K562 (cell line): ENCODE measurements around the gene SLC49A4. TPM values are rescaled to one million over a fixed set of nuclear protein-coding genes. Genes with fewer than 3 reads are reported as not detected.

Experiments used
- ATAC-seq: fragments of 200-7000 bp; cut with Tn5 transposase; 3 replicates; pipeline ENCODE4 v1.9.1; 2020; ENCODE audit warnings: moderate library complexity
- BruUV-seq: library from RNA; stranded (reverse); fragments of 400-500 nt; replicated peaks from 2 replicates; lab custom pipeline; 2021; lab: Mats Ljungman, UMichigan
- CTCF ChIA-PET: fragments of 300-600 bp; formaldehyde crosslinking; extraction: SDS; loops from one replicate; lab custom pipeline; 2021; ENCODE audit warnings: low intra/inter-chr PET ratio; lab: Yijun Ruan, JAX
- POLR2A ChIA-PET: fragments of 300-600, 350-650 bp; sonication (Branson Sonifier 250); formaldehyde crosslinking; extraction: SDS; loops from one replicate; lab custom pipeline; 2021; ENCODE audit warnings: antibody characterized with exemption, inconsistent platforms; lab: Yijun Ruan, JAX
- DNase-seq, 4 experiments: peaks; one replicate each; pipeline versions ENCODE4 v3.0.0 to v3.0.0-alpha.2; 2011 to 2018; ENCODE audit warnings: low spot score in 3 of 4, mixed read lengths in 3 of 4; ENCODE audit errors: extremely low read depth in 1 of 4
- FAIRE-seq: peaks from 2 replicates; lab custom pipeline; 2011; peaks lifted over from hg19 to GRCh38; lab: Jason Lieb, UNC
- H2AFZ ChIP-seq: 2 replicates; pipeline ENCODE4 v1.6.0; 2011; ENCODE audit warnings: low read depth, low read length, control low read depth, inconsistent platforms
- H3K27ac ChIP-seq: fragments of 200-600 bp; 3 replicates; pipeline ENCODE4 v1.8.0; 2011; ENCODE audit warnings: low read depth, mild to moderate bottlenecking, control low read depth, inconsistent platforms, low read length, moderate library complexity, mixed read lengths; ENCODE audit errors: extremely low read depth
- H3K27me3 ChIP-seq, 2 experiments: fragments of 300-600 bp in 1 of 2; 2 replicates in 1 of 2; 3 replicates in 1 of 2; pipeline versions ENCODE4 v1.6.0 to v1.8.0; 2011; ENCODE audit warnings: inconsistent platforms in 2 of 2, low read length in 2 of 2, mild to moderate bottlenecking in 1 of 2, mixed read lengths in 1 of 2, moderate library complexity in 1 of 2; ENCODE audit not compliant: control insufficient read depth in 2 of 2, insufficient read depth in 2 of 2
- H3K36me3 ChIP-seq: fragments of 300-600 bp; 3 replicates; pipeline ENCODE4 v1.8.0; 2011; ENCODE audit warnings: mild to moderate bottlenecking, low read length, inconsistent platforms; ENCODE audit not compliant: control insufficient read depth, insufficient read depth
- H3K4me1 ChIP-seq, 2 experiments: fragments of 200-600 bp in 1 of 2; replicated peaks in 1 of 2; 2 replicates in 1 of 2; 3 replicates in 1 of 2; pipeline versions ENCODE4 v1.5.1 to v1.8.0; 2011; ENCODE audit warnings: inconsistent platforms in 2 of 2, low read length in 2 of 2, mild to moderate bottlenecking in 1 of 2, mixed read lengths in 1 of 2, moderate library complexity in 1 of 2; ENCODE audit not compliant: control insufficient read depth in 2 of 2, insufficient read depth in 2 of 2
- H3K4me2 ChIP-seq: 2 replicates; pipeline ENCODE4 v1.6.1; 2011; ENCODE audit warnings: low read length, control low read depth, inconsistent platforms, mixed read lengths; ENCODE audit not compliant: insufficient read depth
- H3K4me3 ChIP-seq: fragments of 200-600 bp; sonication (generic), shearing (Covaris generic); 2 replicates; pipeline ENCODE4 v1.5.1; 2016; ENCODE audit warnings: control low read depth, inconsistent platforms
- H3K79me2 ChIP-seq: fragments of 200-600 bp; 3 replicates; pipeline ENCODE4 v1.8.0; 2011; ENCODE audit warnings: low read length, inconsistent platforms; ENCODE audit not compliant: control insufficient read depth, insufficient read depth
- H3K9ac ChIP-seq, 2 experiments: 2 replicates each; pipeline versions ENCODE4 v1.6.0 to v1.6.1; 2011; ENCODE audit warnings: low read depth in 2 of 2, low read length in 2 of 2, control low read depth in 1 of 2, inconsistent platforms in 1 of 2, mild to moderate bottlenecking in 1 of 2, mixed read lengths in 1 of 2; ENCODE audit not compliant: insufficient read depth in 1 of 2
- H3K9me1 ChIP-seq: one replicate; pipeline ENCODE4 v1.6.0; 2011; ENCODE audit warnings: inconsistent platforms, mild to moderate bottlenecking, low read length, moderate library complexity; ENCODE audit not compliant: control insufficient read depth, insufficient read depth
- H3K9me3 ChIP-seq: replicated peaks from 2 replicates; pipeline ENCODE4 v1.5.1; 2011; ENCODE audit warnings: low read depth, low read length, inconsistent platforms; ENCODE audit not compliant: control insufficient read depth, insufficient read depth
- H4K20me1 ChIP-seq: replicated peaks from 2 replicates; pipeline ENCODE4 v1.6.1; 2011; ENCODE audit warnings: low read length, inconsistent platforms, mixed read lengths; ENCODE audit not compliant: control insufficient read depth, insufficient read depth
- CTBP1 ChIP-seq: fragments of 450-650 bp; IDR thresholded peaks from 2 replicates; pipeline ENCODE4 v1.6.1; 2016; ENCODE audit warnings: borderline replicate concordance
- GTF2B ChIP-seq: IDR thresholded peaks from 2 replicates; pipeline ENCODE4 v1.6.1; 2011; ENCODE audit not compliant: insufficient read length; ENCODE audit errors: extremely low read depth
- TEAD1 ChIP-seq, 2 experiments: fragments of 450-650 bp in 1 of 2; sonication (generic) in 1 of 2; formaldehyde crosslinking; IDR thresholded peaks; 2 replicates each; pipeline versions ENCODE4 v1.4.0 to v1.8.0; 2020 to 2022; ENCODE audit warnings: mild to moderate bottlenecking in 2 of 2, missing genetic modification reagents in 1 of 2
- TOE1 ChIP-seq, 2 experiments: fragments of 450-650 bp in 1 of 2; sonication (generic) in 1 of 2; formaldehyde crosslinking in 1 of 2; IDR thresholded peaks; 2 replicates each; pipeline versions ENCODE4 v1.7.1 to v1.8.0; 2016 to 2022; ENCODE audit warnings: borderline replicate concordance in 2 of 2, mild to moderate bottlenecking in 2 of 2, antibody characterized with exemption in 1 of 2, inconsistent platforms in 1 of 2, low read depth in 1 of 2, missing genetic modification reagents in 1 of 2, moderate library complexity in 1 of 2
- WGBS: fragments of 100-300 bp; shearing (Covaris generic); methylation state at CpG from one replicate; pipeline ENCODE4 v1.1.6; 2016; ENCODE audit warnings: low coverage, mixed read lengths; ENCODE audit not compliant: insufficient coverage; ENCODE audit errors: missing lambda C conversion rate; 5-methylcytosine and 5-hydroxymethylcytosine counted together
- in situ Hi-C: fragments of 300-500 bp; cut with MboI; formaldehyde crosslinking; loops from 4 replicates; pipeline ENCODE4 v1.15.0; 2018; ENCODE audit warnings: inconsistent platforms, mixed read lengths
- intact Hi-C: fragments of 100-400 bp; cut with micrococcal nuclease; formaldehyde crosslinking; loops from 2 replicates; pipeline ENCODE4 v1.14.2; 2022
- polyA plus RNA-seq, 8 experiments: library from polyadenylated mRNA; depleted of rRNA in 4 of 8; stranded (reverse) in 5 of 8; unstranded in 3 of 8; fragments of >200 nt; fragmentation: Nextera tagmentation in 2 of 8; fragmentation: Illumina TruSeq in 1 of 8; extraction: Ambion mirVana in 2 of 8; extraction: Trizol in 1 of 8; gene quantifications; 2 replicates each; pipeline versions ENCODE4 v1.2.1 to v1.2.3, GENCODE V29; 2011 to 2014; ENCODE audit warnings: inconsistent platforms in 1 of 8, missing spikeins in 1 of 8
- total RNA-seq, 7 experiments: library from RNA; depleted of rRNA in 6 of 7; stranded (reverse); fragments of >200 nt in 6 of 7; fragmentation: Illumina TruSeq in 2 of 7; extraction: Trizol in 2 of 7; gene quantifications; 2 replicates each; pipeline versions ENCODE4 v1.2.1 to v1.2.3, GENCODE V29; 2011 to 2021; ENCODE audit warnings: low replicate concordance in 1 of 7
- TF ChIP-seq, protein P1 (sequence below), 2 experiments: fragments of 450-650 bp in 1 of 2; sonication (generic) in 1 of 2; formaldehyde crosslinking in 1 of 2; IDR thresholded peaks in 1 of 2; conservative IDR thresholded peaks in 1 of 2; 2 replicates each; pipeline versions ENCODE4 v1.6.1 to v1.8.1; 2016 to 2023; ENCODE audit warnings: mild to moderate bottlenecking in 2 of 2, moderate library complexity in 2 of 2, inconsistent platforms in 1 of 2, missing genetic modification reagents in 1 of 2

Gene SLC49A4
- total and polyA plus RNA-seq, 9 of the 15 experiments (the other 6 are each of a cell fraction or from before 2014, with no cell fraction given) = 0.15 to 1.3 (median 0.83) TPM

DNA sequence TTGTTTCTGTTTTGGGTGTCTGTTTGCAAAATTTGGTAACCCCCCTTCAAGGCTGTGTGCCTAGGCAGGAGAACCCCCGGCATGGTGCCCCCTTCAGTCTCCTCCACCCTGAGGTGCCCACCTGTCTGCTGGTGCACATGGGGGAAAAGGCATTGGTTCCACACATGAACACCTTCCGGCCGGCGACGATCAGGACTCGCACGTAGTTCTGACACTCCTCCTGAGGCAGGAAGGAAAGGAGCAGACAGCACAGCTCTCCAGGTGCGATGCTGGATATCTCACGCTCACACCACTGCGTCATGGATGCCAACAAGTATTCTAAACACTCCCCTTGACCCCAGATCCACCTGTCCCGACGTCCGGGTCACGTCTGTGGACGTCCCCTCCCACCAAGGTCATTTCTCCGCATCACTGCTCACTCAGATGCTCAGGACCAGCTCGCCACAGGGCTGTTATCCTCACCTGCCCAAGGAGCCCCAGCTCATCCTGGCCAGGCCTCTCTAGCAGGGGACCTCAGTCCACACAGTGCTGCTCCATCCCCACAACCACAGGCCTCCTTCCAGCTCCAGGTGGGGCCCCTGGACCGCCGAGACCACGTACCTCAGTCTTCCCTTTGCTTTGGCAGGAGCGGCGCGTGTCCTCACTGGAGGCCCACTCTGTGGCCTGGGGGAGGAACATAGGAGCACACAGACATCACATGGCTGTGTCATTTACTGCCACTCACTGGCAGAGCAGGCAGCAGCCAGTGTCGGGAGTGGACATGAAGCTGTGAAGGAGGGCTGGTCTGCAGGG, 133.7 kb downstream of the SLC49A4 start:
- H3K9ac ChIP-seq = no peak overlapping the region
- H3K9me3 ChIP-seq = no peaks in the 10 kb centered on the region
- H4K20me1 ChIP-seq = no peaks in the 10 kb centered on the region
- ChIA-PET POLR2A (interaction anchor here (1.1 kb wide), 1 partner anchor 9 kb away, joined by 3 read pairs; no protein-coding TSS in a partner anchor), CTCF (no interaction called here)
- no peaks in the 10 kb centered on the region for H3K36me3 ChIP-seq
- FAIRE-seq (no peak), DNase-seq (no peak), ATAC-seq (no peak)
- peaks cover 16 to 53% of the 10 kb centered on the region in 2 experiments; a peak in 3 of 5 replicates for H3K27me3 ChIP-seq
- no peaks in the 10 kb centered on the region; a peak in 1 of 5 replicates for H3K4me1 ChIP-seq
- H3K27ac ChIP-seq = no peak overlapping the region
- H3K4me3 ChIP-seq = no peak overlapping the region
- no TSS peak for BruUV-seq
- intact Hi-C loops = loop anchor here (10.0 kb wide), 1 partner anchor 174 kb away; no protein-coding TSS in a partner anchor
- in situ Hi-C loops = no loop called here
- no peaks in the 10 kb centered on the region for H3K9me1 ChIP-seq
- H3K79me2 ChIP-seq = no peaks in the 10 kb centered on the region
- no peak overlapping the region for H3K4me2 ChIP-seq
- no peak overlapping the region for H2AFZ ChIP-seq
- WGBS = 0% methylated on average over 15 of the region's 24 CpGs
- TF ChIP-seq, protein P1, sequence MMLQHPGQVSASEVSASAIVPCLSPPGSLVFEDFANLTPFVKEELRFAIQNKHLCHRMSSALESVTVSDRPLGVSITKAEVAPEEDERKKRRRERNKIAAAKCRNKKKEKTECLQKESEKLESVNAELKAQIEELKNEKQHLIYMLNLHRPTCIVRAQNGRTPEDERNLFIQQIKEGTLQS (IDR thresholded peaks at IDR 0.05) = no peak
- TF ChIP-seq, protein P1 (CRISPR knock-in tag; conservative IDR thresholded peaks at IDR 0.05) = no peak
- TF ChIP-seq TOE1 (IDR thresholded peaks at IDR 0.05; ENCODE audit: borderline replicate concordance) (no peak), TOE1 (CRISPR knock-in tag; IDR thresholded peaks at IDR 0.05; ENCODE audit: borderline replicate concordance, low read depth) (no peak), CTBP1 (no peak), TEAD1 (CRISPR knock-in tag; IDR thresholded peaks at IDR 0.05) (no peak), GTF2B (no peak)
